ENCODE data around the gene CRABP2. TPM values are rescaled to one million over a fixed set of nuclear protein-coding genes. Genes with fewer than 3 reads are reported as not detected.

The CRABP2 gene
- total RNA-seq, 1 experiment from 2014 or later = 209 TPM

GRCh38 chr1:156728599-156729462 is 23.4 kb upstream of the CRABP2 start, which contains the start of gene ISG20L2:
Gene ISG20L2, minus strand, starts transcription at chr1:156728766. Its CDS starts 1,114 bp downstream, at chr1:156727652.
- no peak within 1 kb of the TSS for H2AFZ ChIP-seq (ENCODE audit: low read depth, low read length, poor library complexity, severe bottlenecking)
- H3K4me3 ChIP-seq (replicated peaks in 1 of 2; ENCODE audit: low read depth in 1 of 2, low read length in 2 of 2) = peak within 1 kb of the TSS; percentile 92 to 93
- ChIA-PET POLR2A (interaction anchor here (0.7 to 4.9 kb wide), 14 partner anchors 10 to 259 kb away, joined by 3 to 69 read pairs (median 8); partner anchors contain the start of genes CRABP2, HDGF, MRPL24 and NTRK1), CTCF (interaction anchor here (0.6 to 10.8 kb wide), 12 partner anchors 12 to 199 kb away, joined by 3 to 508 read pairs (median 8); partner anchors contain the start of genes CRABP2, INSRR, NTRK1 and PRCC), RAD21 (ENCODE audit: low non-redundant PET in 1 of 2, low total read pairs in 2 of 2, uncharacterized antibody in 2 of 2, unreplicated experiment in 2 of 2) (interaction anchor here (0.7 to 1.5 kb wide), 8 partner anchors 12 to 161 kb away, joined by 3 to 6 read pairs (median 4); partner anchors contain the start of genes HDGF (in 1 of the 2), MRPL24 (in 1 of the 2) and PRCC (in 1 of the 2))
- peaks cover 24 to 34% of the 10 kb centered on the region in 2 experiments for H3K4me1 ChIP-seq (ENCODE audit: control insufficient read depth in 1 of 2, insufficient read depth in 2 of 2, low read length in 2 of 2)
- BruUV-seq (replicated peaks) = TSS peak; percentile 77
- peak within 1 kb of the TSS; percentile 97 for H3K4me2 ChIP-seq (ENCODE audit: low read length)
- peaks cover 57% of the 10 kb centered on the region for H3K79me2 ChIP-seq (ENCODE audit: insufficient read depth, low read length)
- H3K9me3 ChIP-seq (ENCODE audit: control insufficient read depth in 1 of 2, insufficient read depth in 1 of 2, low read depth in 1 of 2, low read length in 2 of 2) = no peaks in the 10 kb centered on the region
- peak within 1 kb of the TSS; percentile 81 for H3K27ac ChIP-seq (ENCODE audit: low read depth, low read length)
- intact Hi-C loops (cut with micrococcal nuclease) = loop anchor here (1.0 kb wide), 2 partner anchors 12 to 38 kb away; partner anchors contain the start of genes MRPL24 and PRCC
- peak within 1 kb of the TSS; percentile 93 for H3K9ac ChIP-seq (ENCODE audit: low read length)
- no peak for TF ChIP-seq RAD21 (IDR thresholded peaks at IDR 0.05; ENCODE audit: low read depth)
- TF ChIP-seq POLR2AphosphoS5 (IDR thresholded peaks at IDR 0.05; ENCODE audit: low read depth, low read length) = peak; percentile 86
- no peak for TF ChIP-seq CBX3 (IDR thresholded peaks at IDR 0.05; ENCODE audit: low read depth)
- TF ChIP-seq ZFX (IDR thresholded peaks at IDR 0.05) = peak; percentile 92
- TF ChIP-seq YY1 (IDR thresholded peaks at IDR 0.05; ENCODE audit: extremely low read depth, insufficient replicate concordance, low read depth, low read length) = peak; percentile 21
- no peak for TF ChIP-seq SP1 (IDR thresholded peaks at IDR 0.05; ENCODE audit: low read depth)
- TF ChIP-seq TCF7L2 (IDR thresholded peaks at IDR 0.05; ENCODE audit: borderline replicate concordance, extremely low read depth, insufficient read depth, insufficient read length) = peak; percentile 65
- ATAC-seq = peak; percentile 85
- no peaks in the 10 kb centered on the region for H3K9me2 ChIP-seq (ENCODE audit: insufficient read depth)
- H4K20me1 ChIP-seq (ENCODE audit: insufficient read depth) = peaks cover 15% of the 10 kb centered on the region; the same call in 1 of the 2 replicates
- H3K36me3 ChIP-seq (ENCODE audit: control insufficient read depth in 1 of 2, insufficient read depth in 2 of 2, low read length in 2 of 2) = peaks cover 8 to 19% of the 10 kb centered on the region in 2 experiments
- peak; percentile 97 for DNase-seq (ENCODE audit: low read depth, low spot score)
- no peaks in the 10 kb centered on the region for H3K27me3 ChIP-seq (ENCODE audit: insufficient read depth, low read length)

Measured in HCT116 (cell line).